OCI-LY1 (cell line): Measurements from ENCODE around the gene EYS.

Experiments
- H2AFZ ChIP-seq: fragments of 200-600 bp; sonication (generic), shearing (Covaris generic); 2 replicates; pipeline ENCODE4 v1.6.0; 2014; ENCODE audit warnings: antibody characterized with exemption, mild to moderate bottlenecking, low read length
- H3F3A ChIP-seq: fragments of 200-600 bp; sonication (generic), shearing (Covaris generic); 2 replicates; pipeline ENCODE4 v1.6.0; 2014; ENCODE audit warnings: mild to moderate bottlenecking, antibody characterized with exemption, low read length, moderate library complexity; ENCODE audit not compliant: insufficient read depth
- H3K27ac ChIP-seq: fragments of 200-600 bp; sonication (generic); 2 replicates; pipeline ENCODE4 v1.5.1; 2014; ENCODE audit warnings: low read length, mixed run types, mild to moderate bottlenecking, low read depth; ENCODE audit not compliant: poor library complexity, severe bottlenecking
- H3K27me3 ChIP-seq: fragments of 200-600 bp; sonication (generic); 2 replicates; pipeline ENCODE4 v1.6.0; 2014; ENCODE audit warnings: antibody characterized with exemption, mild to moderate bottlenecking, low read length, moderate library complexity; ENCODE audit not compliant: insufficient read depth
- H3K36me3 ChIP-seq: fragments of 200-600 bp; sonication (generic); 2 replicates; pipeline ENCODE4 v1.6.1; 2014; ENCODE audit warnings: mild to moderate bottlenecking, antibody characterized with exemption, low read length, moderate library complexity, mixed read lengths; ENCODE audit not compliant: insufficient read depth
- H3K4me1 ChIP-seq: fragments of 200-600 bp; sonication (generic); 2 replicates; pipeline ENCODE4 v1.5.1; 2014; ENCODE audit warnings: mild to moderate bottlenecking, low read length, moderate library complexity; ENCODE audit not compliant: insufficient read depth, severe bottlenecking
- H3K4me2 ChIP-seq: fragments of 200-600 bp; sonication (generic), shearing (Covaris generic); 2 replicates; pipeline ENCODE4 v1.6.1; 2014; ENCODE audit warnings: low read length
- H3K4me3 ChIP-seq: fragments of 200-600 bp; sonication (generic); 2 replicates; pipeline ENCODE4 v1.5.1; 2014; ENCODE audit warnings: low read length, low read depth, mild to moderate bottlenecking, mixed read lengths; ENCODE audit not compliant: poor library complexity, severe bottlenecking
- H3K79me2 ChIP-seq: fragments of 200-600 bp; shearing (Covaris generic); 2 replicates; pipeline ENCODE4 v1.6.1; 2016; ENCODE audit warnings: mixed run types, low read length, mixed read lengths; ENCODE audit not compliant: insufficient read depth
- H3K9ac ChIP-seq: fragments of 200-600 bp; sonication (generic), shearing (Covaris generic); 2 replicates; pipeline ENCODE4 v1.6.1; 2014; ENCODE audit warnings: mild to moderate bottlenecking, low read length, mixed read lengths
- H3K9me2 ChIP-seq: fragments of 200-600 bp; sonication (generic), shearing (Covaris generic); 2 replicates; pipeline ENCODE4 v1.6.1; 2014; ENCODE audit warnings: low read depth, mild to moderate bottlenecking, low read length, mixed read lengths
- H3K9me3 ChIP-seq: fragments of 200-600 bp; shearing (Covaris generic); 2 replicates; pipeline ENCODE4 v1.6.1; 2014; ENCODE audit warnings: low read length, mixed read lengths
- H4K20me1 ChIP-seq: fragments of 200-600 bp; sonication (generic), shearing (Covaris generic); 2 replicates; pipeline ENCODE4 v1.6.0; 2016; ENCODE audit warnings: mild to moderate bottlenecking, low read length; ENCODE audit not compliant: insufficient read depth
- CTCF ChIP-seq: fragments of 200-600 bp; sonication (generic), shearing (Covaris generic); IDR thresholded peaks from 2 replicates; pipeline ENCODE4 v1.5.1; 2017; ENCODE audit warnings: mild to moderate bottlenecking, antibody characterized with exemption, low read length, moderate library complexity, mixed read lengths
- EZH2 ChIP-seq: fragments of 200-600 bp; sonication (generic), shearing (Covaris generic); IDR thresholded peaks from 2 replicates; pipeline ENCODE4 v1.8.0; 2017; ENCODE audit warnings: borderline replicate concordance, mixed run types, mild to moderate bottlenecking, antibody characterized with exemption, low read length, moderate library complexity, mixed read lengths

EYS gene

GRCh38 chr6:64252256-64252655 is 1454.8 kb downstream of the EYS start:
- no peak overlapping the region for H3K4me3 ChIP-seq
- no peak overlapping the region for H3K4me2 ChIP-seq
- no peaks in the 10 kb centered on the region for H3K27me3 ChIP-seq
- H3K9me3 ChIP-seq = no peaks in the 10 kb centered on the region
- H3K9me2 ChIP-seq = no peaks in the 10 kb centered on the region
- H3K27ac ChIP-seq = no peak overlapping the region
- H3K79me2 ChIP-seq = no peaks in the 10 kb centered on the region
- no peaks in the 10 kb centered on the region for H3K36me3 ChIP-seq
- no peak overlapping the region for H2AFZ ChIP-seq
- no peaks in the 10 kb centered on the region for H3K4me1 ChIP-seq
- no peaks in the 10 kb centered on the region for H3F3A ChIP-seq
- no peak for TF ChIP-seq CTCF
- no peak for TF ChIP-seq EZH2
- H3K9ac ChIP-seq = no peak overlapping the region
- H4K20me1 ChIP-seq = no peaks in the 10 kb centered on the region

DNA sequence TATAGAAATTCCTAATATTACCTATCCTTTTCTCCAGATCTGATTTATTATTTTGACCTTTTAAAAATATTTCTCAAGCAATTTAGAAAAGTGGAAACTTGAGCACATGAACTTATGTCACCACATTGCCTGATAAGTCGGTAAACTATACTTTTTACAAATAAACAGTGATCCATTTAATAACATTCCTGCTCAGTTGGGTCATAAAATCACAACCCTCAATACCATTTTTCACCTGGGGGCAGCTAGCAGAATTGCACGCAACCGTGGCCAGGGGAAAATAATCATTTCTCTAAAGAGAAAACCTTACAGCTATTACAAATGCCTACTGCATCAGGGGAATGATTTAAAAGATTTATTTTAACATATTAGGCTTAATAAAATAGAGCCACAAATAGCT is 1456.9 kb downstream of the EYS start:
- no peak for TF ChIP-seq EZH2
- TF ChIP-seq CTCF = no peak
- H4K20me1 ChIP-seq = no peaks in the 10 kb centered on the region
- no peaks in the 10 kb centered on the region for H3K27me3 ChIP-seq
- no peak overlapping the region for H3K9ac ChIP-seq
- H2AFZ ChIP-seq = no peak overlapping the region
- no peaks in the 10 kb centered on the region for H3K9me2 ChIP-seq
- no peak overlapping the region for H3K4me3 ChIP-seq
- H3F3A ChIP-seq = no peaks in the 10 kb centered on the region
- no peaks in the 10 kb centered on the region for H3K9me3 ChIP-seq
- H3K4me2 ChIP-seq = no peak overlapping the region
- H3K79me2 ChIP-seq = no peaks in the 10 kb centered on the region
- H3K4me1 ChIP-seq = no peaks in the 10 kb centered on the region
- no peak overlapping the region for H3K27ac ChIP-seq
- no peaks in the 10 kb centered on the region for H3K36me3 ChIP-seq

DNA sequence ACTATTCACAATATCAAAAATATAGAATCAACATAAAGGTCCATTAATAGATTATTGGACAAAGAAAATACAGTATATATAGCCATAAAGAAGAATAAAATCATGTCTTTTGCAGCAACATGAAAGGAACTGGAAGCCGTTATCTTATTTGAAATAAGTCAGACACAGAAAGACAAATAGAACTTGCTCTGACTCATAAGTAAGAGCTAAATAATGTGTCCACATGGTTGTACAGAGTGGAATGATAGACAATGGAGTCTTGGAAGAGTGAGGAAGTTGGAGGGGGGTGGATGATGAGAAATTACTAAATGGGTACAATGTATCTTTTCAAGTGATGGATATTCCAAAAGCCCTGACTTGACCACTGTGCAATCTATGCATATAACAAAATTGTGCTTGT is 1457.9 kb downstream of the EYS start:
- Histone ChIP-seq H3K27ac (no peak overlapping the region), H3K9ac (no peak overlapping the region), H3K36me3 (no peaks in the 10 kb centered on the region), H4K20me1 (no peaks in the 10 kb centered on the region), H3K9me3 (no peaks in the 10 kb centered on the region), H3K4me3 (no peak overlapping the region), H3K4me2 (no peak overlapping the region), H3K79me2 (no peaks in the 10 kb centered on the region), H3F3A (no peaks in the 10 kb centered on the region), H3K4me1 (no peaks in the 10 kb centered on the region), H3K9me2 (no peaks in the 10 kb centered on the region), H3K27me3 (no peaks in the 10 kb centered on the region), H2AFZ (no peak overlapping the region)
- TF ChIP-seq CTCF (no peak), EZH2 (no peak)
